Daoy (cell line): Measurements from ENCODE around the gene SLC2A4RG. TPM values are rescaled to one million over a fixed set of nuclear protein-coding genes. Genes with fewer than 3 reads are reported as not detected.

Source experiments
- DNase-seq: peaks from one replicate; pipeline ENCODE4 v3.0.0-alpha.2; 2015; ENCODE audit warnings: low read depth
- total RNA-seq: library from RNA; depleted of rRNA; stranded (reverse); fragments of >200 nt; shearing (Covaris generic); gene quantifications from 2 replicates; pipeline ENCODE4 v1.2.3, GENCODE V29; 2014; rRNA removed

The SLC2A4RG gene, protein sequence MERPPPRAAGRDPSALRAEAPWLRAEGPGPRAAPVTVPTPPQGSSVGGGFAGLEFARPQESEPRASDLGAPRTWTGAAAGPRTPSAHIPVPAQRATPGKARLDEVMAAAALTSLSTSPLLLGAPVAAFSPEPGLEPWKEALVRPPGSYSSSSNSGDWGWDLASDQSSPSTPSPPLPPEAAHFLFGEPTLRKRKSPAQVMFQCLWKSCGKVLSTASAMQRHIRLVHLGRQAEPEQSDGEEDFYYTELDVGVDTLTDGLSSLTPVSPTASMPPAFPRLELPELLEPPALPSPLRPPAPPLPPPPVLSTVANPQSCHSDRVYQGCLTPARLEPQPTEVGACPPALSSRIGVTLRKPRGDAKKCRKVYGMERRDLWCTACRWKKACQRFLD
- 6.6 and 14.6 TPM in 2 replicates for total RNA-seq

DNA sequence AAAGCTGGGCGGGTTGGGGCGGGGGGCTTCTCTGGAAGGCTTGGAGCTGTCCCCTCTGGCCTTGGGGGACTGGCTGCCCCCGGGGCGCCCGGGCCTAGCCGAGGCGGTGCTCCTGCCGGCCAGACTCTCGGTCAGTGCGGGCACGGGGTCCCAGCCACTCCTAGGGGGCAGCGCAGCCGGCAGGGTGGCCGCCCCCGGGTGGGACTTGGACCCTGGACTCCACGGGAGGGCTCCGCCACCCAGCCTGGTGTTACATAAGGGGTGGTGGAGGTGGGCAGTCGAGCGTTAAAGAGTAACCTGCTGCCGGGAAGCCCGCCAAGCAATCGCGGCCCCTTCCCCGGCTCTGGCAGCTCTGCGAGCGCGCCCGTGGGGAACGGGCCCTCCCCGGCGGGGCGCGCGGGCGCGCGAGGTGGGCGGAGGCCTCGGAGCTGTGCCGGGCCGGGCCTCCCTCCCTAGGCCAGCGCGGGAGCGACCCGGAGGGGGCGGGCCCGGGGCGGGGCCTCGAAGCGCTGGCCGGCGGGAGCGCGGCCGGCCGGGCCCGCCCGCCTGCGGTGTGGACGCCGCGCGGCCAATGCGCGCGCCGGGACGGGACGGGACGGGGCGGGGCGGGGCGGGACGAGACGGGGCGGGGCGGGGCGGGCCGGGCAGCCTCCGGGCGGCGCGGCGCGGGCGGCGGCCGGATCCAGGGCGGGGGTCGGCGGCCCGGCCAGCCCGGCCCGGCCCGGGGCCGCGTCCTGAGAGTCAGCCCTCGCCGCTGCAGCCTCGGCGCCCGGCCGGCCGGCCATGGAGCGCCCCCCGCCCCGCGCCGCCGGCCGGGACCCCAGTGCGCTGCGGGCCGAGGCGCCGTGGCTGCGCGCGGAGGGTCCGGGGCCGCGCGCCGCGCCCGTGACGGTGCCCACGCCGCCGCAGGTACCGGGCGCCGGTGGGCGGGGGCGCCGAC lies at the start of gene SLC2A4RG:
Gene SLC2A4RG (plus strand): TSS at position 647 of the 940 bp plus-strand sequence. CDS start 137 bp downstream, at position 784.
- peak; percentile 84 for DNase-seq

DNA sequence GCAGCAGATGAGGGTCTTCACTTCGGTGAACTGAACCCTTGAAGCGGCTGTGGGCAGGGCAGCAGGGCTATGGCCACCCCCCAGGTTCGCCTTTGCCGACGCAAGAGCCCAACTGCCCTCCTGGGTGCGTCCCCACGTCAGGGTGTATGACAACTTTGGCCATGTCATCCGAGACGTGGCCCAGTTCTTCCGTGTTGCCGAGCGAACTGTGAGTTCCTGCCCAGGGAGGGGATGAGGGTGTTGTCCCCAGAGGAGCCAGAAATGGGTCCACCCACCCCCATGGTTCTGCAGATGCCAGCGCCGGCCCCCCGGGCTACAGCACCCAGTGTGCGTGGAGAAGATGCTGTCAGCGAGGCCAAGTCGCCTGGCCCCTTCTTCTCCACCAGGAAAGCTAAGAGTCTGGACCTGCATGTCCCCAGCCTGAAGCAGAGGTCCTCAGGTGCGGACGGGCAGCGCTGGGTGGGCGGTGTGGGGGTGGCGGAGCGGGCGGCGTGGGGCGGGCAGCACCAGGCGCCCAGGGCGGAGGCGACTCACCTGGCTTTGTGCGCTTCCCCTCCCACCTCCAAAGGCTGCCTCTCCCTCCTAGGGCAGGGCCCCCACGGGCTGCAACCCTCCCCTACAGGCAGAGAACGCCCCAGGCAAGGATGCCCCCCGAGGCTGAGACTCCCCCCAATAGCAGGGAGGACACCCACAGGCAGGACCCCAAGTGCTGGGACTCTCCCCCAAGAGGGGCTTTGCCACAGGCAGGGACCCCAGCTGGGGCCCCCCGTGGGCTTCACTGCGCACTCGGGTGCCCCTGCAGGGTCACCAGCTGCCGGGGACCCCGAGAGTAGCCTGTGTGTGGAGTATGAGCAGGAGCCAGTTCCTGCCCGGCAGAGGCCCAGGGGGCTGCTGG lies 49.3 kb upstream of the SLC2A4RG start:
- DNase-seq, result no peak

DNA sequence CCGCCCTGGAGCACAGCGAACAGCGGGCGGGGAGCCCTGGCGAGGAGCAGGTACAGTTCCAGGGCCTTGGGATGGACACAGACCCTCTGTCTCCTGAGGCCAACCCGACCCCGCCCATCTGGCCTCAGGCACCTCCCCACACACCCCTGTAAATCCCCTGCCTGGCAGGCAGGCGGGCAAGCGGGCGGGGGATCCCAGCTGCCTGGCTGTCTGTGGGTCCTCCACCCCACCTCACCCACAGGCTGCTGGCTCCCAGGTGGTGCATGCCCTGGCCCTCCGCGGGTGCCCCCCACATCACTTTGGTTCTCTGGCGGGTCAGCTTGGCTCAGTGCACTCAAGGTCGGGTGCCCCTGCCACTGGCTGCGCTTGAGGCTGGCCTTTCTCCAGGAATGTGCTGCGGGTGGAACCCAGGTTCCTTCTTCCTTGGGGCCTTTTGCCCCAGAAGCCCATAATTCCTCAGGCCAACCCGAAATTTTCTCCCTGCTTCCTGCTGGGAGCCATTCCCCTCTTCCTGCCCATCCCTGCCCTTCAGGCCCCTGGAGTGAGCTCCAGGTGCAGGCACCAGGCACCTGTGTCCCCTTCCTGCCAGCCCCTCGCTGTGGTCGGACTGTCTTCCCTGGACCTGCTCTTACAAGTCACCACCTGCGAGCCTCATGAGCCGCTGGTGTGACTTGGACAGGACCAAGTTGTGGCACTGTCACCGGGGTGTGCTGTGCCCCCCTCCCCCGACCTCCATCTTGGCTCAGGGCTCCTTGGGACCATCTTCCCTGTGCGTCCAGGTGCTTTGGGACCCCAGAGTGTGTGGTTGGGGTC lies 48.5 kb upstream of the SLC2A4RG start:
- DNase-seq, result no peak

DNA sequence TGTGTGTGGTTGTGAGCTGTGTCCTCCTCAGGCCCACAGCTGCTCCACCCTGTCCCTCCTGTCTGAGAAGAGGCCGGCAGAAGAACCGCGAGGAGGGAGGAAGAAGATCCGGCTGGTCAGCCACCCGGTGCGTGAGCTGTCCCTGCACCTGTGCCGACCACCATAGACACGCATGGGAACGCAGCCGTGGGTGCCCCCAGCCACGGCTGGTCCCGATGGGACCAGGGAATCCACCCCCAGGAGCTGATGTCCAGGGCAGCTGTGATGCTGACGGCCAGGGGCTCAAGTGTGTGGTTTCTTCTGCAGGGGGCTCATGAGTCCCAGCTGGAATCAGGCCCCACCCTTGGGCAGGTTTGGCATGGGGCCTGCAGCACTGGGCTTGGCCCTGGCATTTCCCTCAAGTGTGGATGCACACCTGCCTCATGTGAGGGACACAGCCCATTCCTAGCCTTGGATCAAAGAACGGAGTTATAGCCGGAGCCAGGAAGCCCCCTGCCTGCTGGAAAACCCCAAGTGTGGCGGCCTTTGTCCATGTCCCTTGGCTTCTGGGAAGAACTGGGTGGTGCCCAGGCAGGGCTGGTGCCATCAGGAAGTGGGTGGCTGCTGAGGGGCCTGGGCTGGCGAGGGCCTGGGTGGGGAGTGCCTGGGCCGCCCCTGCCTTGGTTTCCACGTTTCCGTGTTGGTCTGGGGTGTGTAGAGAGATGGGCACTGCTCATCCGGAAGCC lies 47.7 kb upstream of the SLC2A4RG start:
- DNase-seq, result no peak

DNA sequence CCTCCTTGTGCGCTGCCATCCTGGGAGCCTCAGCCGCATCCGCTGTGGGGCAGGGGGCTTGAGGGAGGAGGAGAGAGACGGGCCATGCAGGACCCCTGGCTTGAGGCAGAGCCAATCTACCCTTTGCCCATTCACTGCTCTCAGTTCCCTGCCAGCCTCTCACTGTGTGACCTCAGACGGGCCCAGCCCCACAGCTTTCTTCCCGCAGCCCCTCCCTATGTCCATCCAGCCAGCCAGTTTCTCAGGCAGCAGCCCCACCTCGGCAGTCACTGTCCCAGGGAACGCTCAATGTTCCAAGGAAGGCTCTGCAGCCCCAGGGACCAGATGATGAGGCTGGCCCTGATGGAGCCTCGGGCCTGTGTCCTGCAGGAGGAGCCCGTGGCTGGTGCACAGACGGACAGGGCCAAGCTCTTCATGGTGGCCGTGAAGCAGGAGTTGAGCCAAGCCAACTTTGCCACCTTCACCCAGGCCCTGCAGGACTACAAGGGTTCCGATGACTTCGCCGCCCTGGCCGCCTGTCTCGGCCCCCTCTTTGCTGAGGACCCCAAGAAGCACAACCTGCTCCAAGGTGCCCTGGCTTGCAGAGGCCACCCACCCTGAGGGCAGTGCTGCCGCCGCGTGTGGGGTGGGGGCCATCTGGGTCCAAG lies 47.0 kb upstream of the SLC2A4RG start:
- DNase-seq, result no peak

DNA sequence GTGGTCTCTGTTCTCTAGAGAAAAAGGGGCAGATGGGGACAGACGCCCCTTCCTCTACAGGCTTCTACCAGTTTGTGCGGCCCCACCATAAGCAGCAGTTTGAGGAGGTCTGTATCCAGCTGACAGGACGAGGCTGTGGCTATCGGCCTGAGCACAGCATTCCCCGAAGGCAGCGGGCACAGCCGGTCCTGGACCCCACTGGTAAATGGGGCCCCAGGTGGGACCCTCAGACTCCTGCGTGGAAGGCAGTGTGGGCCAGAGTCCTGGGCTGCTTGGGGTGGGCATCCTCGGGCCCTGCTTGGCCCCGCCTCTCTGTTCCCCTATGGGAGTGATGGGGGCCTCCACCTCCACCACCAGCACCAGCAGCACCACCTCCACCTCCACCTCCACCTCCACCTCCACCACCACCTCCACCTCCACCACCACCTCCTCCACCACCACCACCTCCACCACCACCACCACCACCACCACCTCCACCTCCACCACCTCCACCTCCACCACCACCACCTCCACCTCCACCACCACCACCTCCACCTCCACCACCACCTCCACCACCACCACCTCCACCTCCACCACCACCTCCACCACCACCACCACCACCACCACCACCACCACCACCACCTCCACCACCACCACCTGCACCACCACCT lies 46.4 kb upstream of the SLC2A4RG start:
- no peak for DNase-seq

DNA sequence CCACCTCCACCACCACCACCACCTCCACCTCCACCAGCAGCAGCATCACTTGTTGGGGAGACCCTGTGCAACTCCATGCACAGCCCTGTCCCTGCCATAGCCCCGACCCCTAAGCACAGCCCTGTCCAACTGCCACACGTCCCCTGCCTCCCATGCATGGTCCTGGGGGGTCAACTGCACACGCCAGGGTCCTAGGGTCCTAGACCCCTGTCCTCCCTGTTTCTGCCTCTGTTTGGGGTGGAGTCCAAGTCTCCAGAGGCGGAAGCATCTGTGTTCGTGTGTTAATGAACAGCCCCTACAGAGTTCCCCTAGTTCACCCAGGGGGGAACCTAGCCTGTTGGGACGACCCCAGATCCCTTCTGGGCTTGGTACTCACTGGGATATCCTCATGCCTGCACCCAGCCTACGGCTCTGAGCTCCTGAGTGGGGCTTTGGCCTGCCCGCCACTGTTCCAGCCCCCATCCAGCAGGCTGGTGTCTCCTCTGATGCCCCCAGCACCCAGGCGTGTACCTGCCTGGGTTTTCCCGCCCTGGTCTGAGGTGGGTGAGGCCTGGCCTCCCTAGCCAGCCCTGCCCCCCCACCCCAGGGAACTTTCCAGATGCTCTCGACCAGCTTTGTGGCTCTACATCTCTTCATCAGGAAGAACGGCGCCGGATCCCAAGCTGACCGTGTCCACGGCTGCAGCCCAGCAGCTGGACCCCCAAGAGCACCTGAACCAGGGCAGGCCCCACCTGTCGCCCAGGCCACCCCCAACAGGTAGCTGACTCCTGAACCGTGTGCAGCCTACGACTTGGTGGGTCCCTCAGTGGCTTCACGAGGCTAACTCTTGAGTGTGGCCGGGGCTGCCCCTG lies 45.6 kb upstream of the SLC2A4RG start:
- no peak for DNase-seq

DNA sequence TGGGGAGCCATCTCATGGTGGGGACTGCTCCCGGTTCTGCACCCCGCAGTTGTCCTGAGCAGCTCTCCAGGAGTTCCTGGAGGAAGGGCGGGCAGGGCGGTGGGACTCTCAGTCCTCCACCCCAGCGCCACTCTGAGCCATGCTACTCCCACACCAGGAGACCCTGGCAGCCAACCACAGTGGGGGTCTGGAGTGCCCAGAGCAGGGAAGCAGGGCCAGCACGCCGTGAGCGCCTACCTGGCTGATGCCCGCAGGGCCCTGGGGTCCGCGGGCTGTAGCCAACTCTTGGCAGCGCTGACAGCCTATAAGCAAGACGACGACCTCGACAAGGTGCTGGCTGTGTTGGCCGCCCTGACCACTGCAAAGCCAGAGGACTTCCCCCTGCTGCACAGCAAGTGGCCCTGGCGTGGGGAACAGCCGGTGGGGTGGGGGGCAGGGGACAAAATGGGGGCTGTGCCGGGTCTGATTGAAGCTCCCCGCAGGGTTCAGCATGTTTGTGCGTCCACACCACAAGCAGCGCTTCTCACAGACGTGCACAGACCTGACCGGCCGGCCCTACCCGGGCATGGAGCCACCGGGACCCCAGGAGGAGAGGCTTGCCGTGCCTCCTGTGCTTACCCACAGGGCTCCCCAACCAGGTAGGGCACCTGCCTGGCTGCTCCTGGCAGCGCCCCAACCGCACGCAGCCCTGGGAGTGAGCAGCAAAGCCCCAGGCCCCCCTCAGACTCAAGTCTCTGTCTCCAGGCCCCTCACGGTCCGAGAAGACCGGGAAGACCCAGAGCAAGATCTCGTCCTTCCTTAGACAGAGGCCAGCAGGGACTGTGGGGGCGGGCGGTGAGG lies 44.8 kb upstream of the SLC2A4RG start:
- no peak for DNase-seq

DNA sequence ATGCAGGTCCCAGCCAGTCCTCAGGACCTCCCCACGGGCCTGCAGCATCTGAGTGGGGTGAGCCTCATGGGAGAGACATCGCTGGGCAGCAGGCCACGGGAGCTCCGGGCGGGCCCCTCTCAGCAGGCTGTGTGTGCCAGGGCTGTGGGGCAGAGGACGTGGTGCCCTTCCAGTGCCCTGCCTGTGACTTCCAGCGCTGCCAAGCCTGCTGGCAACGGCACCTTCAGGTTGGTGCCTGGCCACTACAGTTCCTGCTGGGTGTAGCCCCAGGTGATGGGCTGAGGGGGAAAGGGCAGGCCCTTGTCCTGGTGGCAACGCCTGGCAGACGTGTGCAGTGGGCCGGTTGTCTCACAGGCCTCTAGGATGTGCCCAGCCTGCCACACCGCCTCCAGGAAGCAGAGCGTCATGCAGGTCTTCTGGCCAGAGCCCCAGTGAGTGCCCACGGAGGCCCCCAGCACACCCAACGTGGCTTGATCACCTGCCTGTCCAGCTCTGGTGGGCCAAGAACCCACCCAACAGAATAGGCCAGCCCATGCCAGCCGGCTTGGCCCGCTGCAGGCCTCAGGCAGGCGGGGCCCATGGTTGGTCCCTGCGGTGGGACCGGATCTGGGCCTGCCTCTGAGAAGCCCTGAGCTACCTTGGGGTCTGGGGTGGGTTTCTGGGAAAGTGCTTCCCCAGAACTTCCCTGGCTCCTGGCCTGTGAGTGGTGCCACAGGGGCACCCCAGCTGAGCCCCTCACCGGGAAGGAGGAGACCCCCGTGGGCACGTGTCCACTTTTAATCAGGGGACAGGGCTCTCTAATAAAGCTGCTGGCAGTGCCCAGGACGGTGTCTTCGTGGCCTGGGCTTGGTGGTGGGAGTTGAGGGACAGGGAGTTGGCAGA lies 43.9 kb upstream of the SLC2A4RG start:
- no peak for DNase-seq

DNA sequence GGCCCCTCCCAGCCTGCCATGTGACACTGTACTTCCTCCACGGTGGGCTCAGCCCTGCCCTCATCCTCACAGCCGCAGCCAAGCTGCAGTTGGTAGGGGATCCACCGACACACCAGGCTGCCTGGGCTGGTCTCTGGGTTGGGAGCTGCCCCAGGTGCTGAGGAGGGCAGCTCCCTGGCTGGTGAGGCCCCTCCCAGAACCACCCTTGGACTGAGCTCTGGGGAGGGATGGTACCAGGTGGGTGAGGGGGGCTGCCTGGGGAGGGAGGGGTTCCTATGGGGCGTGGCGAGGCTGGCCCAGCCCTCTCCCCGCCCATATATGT lies 43.3 kb upstream of the SLC2A4RG start:
- DNase-seq, result peak; percentile 71

DNA sequence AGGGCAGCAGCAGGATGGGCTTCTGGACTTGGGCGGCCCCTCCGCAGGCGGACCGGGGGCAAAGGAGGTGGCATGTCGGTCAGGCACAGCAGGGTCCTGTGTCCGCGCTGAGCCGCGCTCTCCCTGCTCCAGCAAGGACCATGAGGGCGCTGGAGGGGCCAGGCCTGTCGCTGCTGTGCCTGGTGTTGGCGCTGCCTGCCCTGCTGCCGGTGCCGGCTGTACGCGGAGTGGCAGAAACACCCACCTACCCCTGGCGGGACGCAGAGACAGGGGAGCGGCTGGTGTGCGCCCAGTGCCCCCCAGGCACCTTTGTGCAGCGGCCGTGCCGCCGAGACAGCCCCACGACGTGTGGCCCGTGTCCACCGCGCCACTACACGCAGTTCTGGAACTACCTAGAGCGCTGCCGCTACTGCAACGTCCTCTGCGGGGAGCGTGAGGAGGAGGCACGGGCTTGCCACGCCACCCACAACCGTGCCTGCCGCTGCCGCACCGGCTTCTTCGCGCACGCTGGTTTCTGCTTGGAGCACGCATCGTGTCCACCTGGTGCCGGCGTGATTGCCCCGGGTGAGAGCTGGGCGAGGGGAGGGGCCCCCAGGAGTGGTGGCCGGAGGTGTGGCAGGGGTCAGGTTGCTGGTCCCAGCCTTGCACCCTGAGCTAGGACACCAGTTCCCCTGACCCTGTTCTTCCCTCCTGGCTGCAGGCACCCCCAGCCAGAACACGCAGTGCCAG lies 42.8 kb upstream of the SLC2A4RG start, which contains the start of gene TNFRSF6B:
Gene TNFRSF6B (plus strand): TSS at position 25 of the 729 bp plus-strand sequence. CDS start 116 bp downstream, at position 141.
- DNase-seq, result no peak

DNA sequence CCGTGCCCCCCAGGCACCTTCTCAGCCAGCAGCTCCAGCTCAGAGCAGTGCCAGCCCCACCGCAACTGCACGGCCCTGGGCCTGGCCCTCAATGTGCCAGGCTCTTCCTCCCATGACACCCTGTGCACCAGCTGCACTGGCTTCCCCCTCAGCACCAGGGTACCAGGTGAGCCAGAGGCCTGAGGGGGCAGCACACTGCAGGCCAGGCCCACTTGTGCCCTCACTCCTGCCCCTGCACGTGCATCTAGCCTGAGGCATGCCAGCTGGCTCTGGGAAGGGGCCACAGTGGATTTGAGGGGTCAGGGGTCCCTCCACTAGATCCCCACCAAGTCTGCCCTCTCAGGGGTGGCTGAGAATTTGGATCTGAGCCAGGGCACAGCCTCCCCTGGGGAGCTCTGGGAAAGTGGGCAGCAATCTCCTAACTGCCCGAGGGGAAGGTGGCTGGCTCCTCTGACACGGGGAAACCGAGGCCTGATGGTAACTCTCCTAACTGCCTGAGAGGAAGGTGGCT lies 42.2 kb upstream of the SLC2A4RG start:
- DNase-seq, result peak; percentile 53

DNA sequence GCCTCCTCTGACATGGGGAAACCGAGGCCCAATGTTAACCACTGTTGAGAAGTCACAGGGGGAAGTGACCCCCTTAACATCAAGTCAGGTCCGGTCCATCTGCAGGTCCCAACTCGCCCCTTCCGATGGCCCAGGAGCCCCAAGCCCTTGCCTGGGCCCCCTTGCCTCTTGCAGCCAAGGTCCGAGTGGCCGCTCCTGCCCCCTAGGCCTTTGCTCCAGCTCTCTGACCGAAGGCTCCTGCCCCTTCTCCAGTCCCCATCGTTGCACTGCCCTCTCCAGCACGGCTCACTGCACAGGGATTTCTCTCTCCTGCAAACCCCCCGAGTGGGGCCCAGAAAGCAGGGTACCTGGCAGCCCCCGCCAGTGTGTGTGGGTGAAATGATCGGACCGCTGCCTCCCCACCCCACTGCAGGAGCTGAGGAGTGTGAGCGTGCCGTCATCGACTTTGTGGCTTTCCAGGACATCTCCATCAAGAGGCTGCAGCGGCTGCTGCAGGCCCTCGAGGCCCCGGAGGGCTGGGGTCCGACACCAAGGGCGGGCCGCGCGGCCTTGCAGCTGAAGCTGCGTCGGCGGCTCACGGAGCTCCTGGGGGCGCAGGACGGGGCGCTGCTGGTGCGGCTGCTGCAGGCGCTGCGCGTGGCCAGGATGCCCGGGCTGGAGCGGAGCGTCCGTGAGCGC lies 41.6 kb upstream of the SLC2A4RG start:
- DNase-seq, result peak; percentile 64

DNA sequence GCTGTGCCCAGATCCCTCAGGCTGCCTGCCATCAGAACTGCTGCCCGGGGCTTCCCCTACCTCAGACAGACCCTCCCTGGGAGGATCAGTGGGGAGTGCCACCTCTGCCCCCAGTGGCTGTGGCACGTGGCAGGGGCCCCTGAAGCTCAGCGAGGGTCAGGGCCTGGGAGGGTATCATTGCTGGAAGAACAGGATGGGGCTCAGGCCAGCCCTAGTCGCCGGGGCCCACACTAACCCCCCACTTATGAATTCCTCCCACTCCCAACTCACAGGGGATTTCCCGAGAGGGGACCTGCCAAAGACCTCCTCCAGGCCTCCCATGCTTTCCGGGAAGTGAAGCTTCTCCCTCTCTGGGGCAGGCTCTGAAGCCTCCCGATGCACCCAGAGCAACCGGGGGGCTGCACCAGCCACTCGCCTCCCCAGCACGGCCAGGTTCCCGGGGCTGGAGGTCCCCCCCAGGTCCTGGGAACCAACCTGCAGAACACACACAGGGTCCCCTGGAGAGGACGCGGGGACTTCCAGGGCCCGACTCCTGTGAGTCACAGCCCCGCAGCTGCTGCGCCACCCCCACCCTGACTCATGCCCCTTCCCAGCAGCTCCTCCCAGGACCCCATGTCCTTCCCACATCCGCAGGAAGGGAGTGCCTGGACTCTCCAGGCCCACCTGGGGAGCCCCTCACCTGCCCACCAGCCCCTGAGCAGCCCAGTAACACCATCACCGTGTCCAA lies 40.7 kb upstream of the SLC2A4RG start:
- DNase-seq, result peak; percentile 98
